ENCODE data around the gene GPR153.
"Not testable (repeated sequence)": the region's sequence is repeated elsewhere in the genome, so short reads cannot be mapped to it uniquely, and the experiment has no call there.

- TF ChIP-seq, protein P1, sequence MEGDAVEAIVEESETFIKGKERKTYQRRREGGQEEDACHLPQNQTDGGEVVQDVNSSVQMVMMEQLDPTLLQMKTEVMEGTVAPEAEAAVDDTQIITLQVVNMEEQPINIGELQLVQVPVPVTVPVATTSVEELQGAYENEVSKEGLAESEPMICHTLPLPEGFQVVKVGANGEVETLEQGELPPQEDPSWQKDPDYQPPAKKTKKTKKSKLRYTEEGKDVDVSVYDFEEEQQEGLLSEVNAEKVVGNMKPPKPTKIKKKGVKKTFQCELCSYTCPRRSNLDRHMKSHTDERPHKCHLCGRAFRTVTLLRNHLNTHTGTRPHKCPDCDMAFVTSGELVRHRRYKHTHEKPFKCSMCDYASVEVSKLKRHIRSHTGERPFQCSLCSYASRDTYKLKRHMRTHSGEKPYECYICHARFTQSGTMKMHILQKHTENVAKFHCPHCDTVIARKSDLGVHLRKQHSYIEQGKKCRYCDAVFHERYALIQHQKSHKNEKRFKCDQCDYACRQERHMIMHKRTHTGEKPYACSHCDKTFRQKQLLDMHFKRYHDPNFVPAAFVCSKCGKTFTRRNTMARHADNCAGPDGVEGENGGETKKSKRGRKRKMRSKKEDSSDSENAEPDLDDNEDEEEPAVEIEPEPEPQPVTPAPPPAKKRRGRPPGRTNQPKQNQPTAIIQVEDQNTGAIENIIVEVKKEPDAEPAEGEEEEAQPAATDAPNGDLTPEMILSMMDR (IDR thresholded peaks at IDR 0.05), result not testable (repeated sequence)
- not testable (repeated sequence) for TF ChIP-seq EZH2 (IDR thresholded peaks at IDR 0.05)
Measured at GRCh38 chr1:6307682-6308081, 46.8 kb upstream of the GPR153 start.

All from neural progenitor cell (in vitro differentiated cells).